ENCODE results near the gene CHMP1A.
A peak's percentile ranks its signal among the peaks of the same experiment; 100 is the strongest.

Gene CHMP1A

GRCh38 chr16:89602273-89602951 lies 55.1 kb downstream of the CHMP1A start:
- DNase-seq (ENCODE audit: low spot score in 2 of 2) (no peak), ATAC-seq (ENCODE audit: low read depth) (no peak)
- H3K27me3 Mint-ChIP-seq, result peaks cover 6% of the 10 kb centered on the region
- no peak overlapping the region for H3K27ac Mint-ChIP-seq
- no peaks in the 10 kb centered on the region for H3K9me3 Mint-ChIP-seq
- peaks cover 9% of the 10 kb centered on the region for H3K4me1 Mint-ChIP-seq
- no peak overlapping the region for H3K4me3 Mint-ChIP-seq
- no peaks in the 10 kb centered on the region for H3K36me3 Mint-ChIP-seq

GRCh38 chr16:89601906-89602272 lies 55.6 kb downstream of the CHMP1A start:
- Mint-ChIP-seq H3K4me3 (no peak overlapping the region), H3K9me3 (no peaks in the 10 kb centered on the region), H3K36me3 (no peaks in the 10 kb centered on the region), H3K4me1 (peaks cover 9% of the 10 kb centered on the region), H3K27me3 (peaks cover 6% of the 10 kb centered on the region), H3K27ac (no peak overlapping the region)
- ATAC-seq (ENCODE audit: low read depth) (no peak), DNase-seq (ENCODE audit: low spot score in 2 of 2) (no peak)

- Mint-ChIP-seq H3K4me3 (no peak overlapping the region), H3K27ac (no peak overlapping the region), H3K4me1 (peaks cover 9% of the 10 kb centered on the region), H3K9me3 (no peaks in the 10 kb centered on the region), H3K36me3 (no peaks in the 10 kb centered on the region), H3K27me3 (peaks cover 8% of the 10 kb centered on the region)
- DNase-seq (ENCODE audit: low spot score in 2 of 2) (no peak), ATAC-seq (ENCODE audit: low read depth) (no peak)
These were observed 56.6 kb downstream of the CHMP1A start for GRCh38 chr16:89600956-89601355.

GRCh38 chr16:89600427-89600826 lies 57.1 kb downstream of the CHMP1A start:
- H3K9me3 Mint-ChIP-seq, result no peaks in the 10 kb centered on the region
- no peak for ATAC-seq (ENCODE audit: low read depth)
- H3K36me3 Mint-ChIP-seq, result no peaks in the 10 kb centered on the region
- peaks cover 9% of the 10 kb centered on the region for H3K4me1 Mint-ChIP-seq
- H3K4me3 Mint-ChIP-seq, result no peak overlapping the region
- no peak overlapping the region for H3K27ac Mint-ChIP-seq
- peaks cover 8% of the 10 kb centered on the region for H3K27me3 Mint-ChIP-seq
- no peak for DNase-seq (ENCODE audit: low spot score in 2 of 2)

- no peak for ATAC-seq (ENCODE audit: low read depth)
These were observed 57.6 kb downstream of the CHMP1A start for GRCh38 chr16:89599902-89600301.

GRCh38 chr16:89599451-89599858 lies 58.1 kb downstream of the CHMP1A start:
- DNase-seq (ENCODE audit: low spot score in 2 of 2) (no peak), ATAC-seq (ENCODE audit: low read depth) (peak; percentile 66)
- Mint-ChIP-seq H3K36me3 (no peaks in the 10 kb centered on the region), H3K27ac (no peak overlapping the region), H3K4me3 (no peak overlapping the region), H3K27me3 (peaks cover 8% of the 10 kb centered on the region), H3K9me3 (no peaks in the 10 kb centered on the region), H3K4me1 (peaks cover 9% of the 10 kb centered on the region)

More at GRCh38 chr16:89599902-89600301, 57.6 kb downstream of the CHMP1A start:
- Mint-ChIP-seq H3K27me3 (peaks cover 8% of the 10 kb centered on the region), H3K9me3 (no peaks in the 10 kb centered on the region), H3K4me3 (no peak overlapping the region), H3K4me1 (peaks cover 9% of the 10 kb centered on the region), H3K27ac (no peak overlapping the region), H3K36me3 (no peaks in the 10 kb centered on the region)
- DNase-seq (ENCODE audit: low spot score in 2 of 2), result no peak

GRCh38 chr16:89598199-89598598 lies 59.3 kb downstream of the CHMP1A start:
- H3K27me3 Mint-ChIP-seq, result peaks cover 7% of the 10 kb centered on the region
- H3K9me3 Mint-ChIP-seq, result no peaks in the 10 kb centered on the region
- DNase-seq (ENCODE audit: low spot score in 2 of 2), result no peak
- peaks cover 9% of the 10 kb centered on the region for H3K4me1 Mint-ChIP-seq
- no peak overlapping the region for H3K4me3 Mint-ChIP-seq
- ATAC-seq (ENCODE audit: low read depth), result no peak
- H3K36me3 Mint-ChIP-seq, result no peaks in the 10 kb centered on the region
- H3K27ac Mint-ChIP-seq, result no peak overlapping the region

- ATAC-seq (ENCODE audit: low read depth), result no peak
These were observed 60.4 kb downstream of the CHMP1A start for GRCh38 chr16:89596957-89597649.

GRCh38 chr16:89596061-89596689 lies 61.3 kb downstream of the CHMP1A start:
- H3K4me1 Mint-ChIP-seq, result peaks cover 3% of the 10 kb centered on the region
- no peak overlapping the region for H3K27ac Mint-ChIP-seq
- H3K36me3 Mint-ChIP-seq, result no peaks in the 10 kb centered on the region
- H3K9me3 Mint-ChIP-seq, result no peaks in the 10 kb centered on the region
- ATAC-seq (ENCODE audit: low read depth), result no peak
- no peak overlapping the region for H3K4me3 Mint-ChIP-seq
- DNase-seq (ENCODE audit: low spot score in 2 of 2), result no peak
- H3K27me3 Mint-ChIP-seq, result peaks cover 2% of the 10 kb centered on the region

More at GRCh38 chr16:89596957-89597649, 60.4 kb downstream of the CHMP1A start:
- Mint-ChIP-seq H3K4me3 (no peak overlapping the region), H3K36me3 (no peaks in the 10 kb centered on the region), H3K4me1 (peaks cover 3% of the 10 kb centered on the region), H3K9me3 (no peaks in the 10 kb centered on the region), H3K27ac (no peak overlapping the region), H3K27me3 (peaks cover 2% of the 10 kb centered on the region)
- DNase-seq (ENCODE audit: low spot score in 2 of 2), result no peak

- no peaks in the 10 kb centered on the region for H3K36me3 Mint-ChIP-seq
- H3K4me1 Mint-ChIP-seq, result peaks cover 3% of the 10 kb centered on the region
- H3K27me3 Mint-ChIP-seq, result peaks cover 2% of the 10 kb centered on the region
- ATAC-seq (ENCODE audit: low read depth) (no peak), DNase-seq (ENCODE audit: low spot score in 2 of 2) (no peak)
- H3K4me3 Mint-ChIP-seq, result no peak overlapping the region
- no peak overlapping the region for H3K27ac Mint-ChIP-seq
- H3K9me3 Mint-ChIP-seq, result no peaks in the 10 kb centered on the region
These were observed 62.0 kb downstream of the CHMP1A start for GRCh38 chr16:89595330-89596060.
